ENCODE measurements around the gene TMPRSS9. TPM values are rescaled to one million over a fixed set of nuclear protein-coding genes. Genes with fewer than 3 reads are reported as not detected.
A peak's percentile ranks its signal among the peaks of the same experiment; 100 is the strongest.

Gene TMPRSS9
- polyA plus RNA-seq, 3 donors from 2014 or later = not detected

DNA sequence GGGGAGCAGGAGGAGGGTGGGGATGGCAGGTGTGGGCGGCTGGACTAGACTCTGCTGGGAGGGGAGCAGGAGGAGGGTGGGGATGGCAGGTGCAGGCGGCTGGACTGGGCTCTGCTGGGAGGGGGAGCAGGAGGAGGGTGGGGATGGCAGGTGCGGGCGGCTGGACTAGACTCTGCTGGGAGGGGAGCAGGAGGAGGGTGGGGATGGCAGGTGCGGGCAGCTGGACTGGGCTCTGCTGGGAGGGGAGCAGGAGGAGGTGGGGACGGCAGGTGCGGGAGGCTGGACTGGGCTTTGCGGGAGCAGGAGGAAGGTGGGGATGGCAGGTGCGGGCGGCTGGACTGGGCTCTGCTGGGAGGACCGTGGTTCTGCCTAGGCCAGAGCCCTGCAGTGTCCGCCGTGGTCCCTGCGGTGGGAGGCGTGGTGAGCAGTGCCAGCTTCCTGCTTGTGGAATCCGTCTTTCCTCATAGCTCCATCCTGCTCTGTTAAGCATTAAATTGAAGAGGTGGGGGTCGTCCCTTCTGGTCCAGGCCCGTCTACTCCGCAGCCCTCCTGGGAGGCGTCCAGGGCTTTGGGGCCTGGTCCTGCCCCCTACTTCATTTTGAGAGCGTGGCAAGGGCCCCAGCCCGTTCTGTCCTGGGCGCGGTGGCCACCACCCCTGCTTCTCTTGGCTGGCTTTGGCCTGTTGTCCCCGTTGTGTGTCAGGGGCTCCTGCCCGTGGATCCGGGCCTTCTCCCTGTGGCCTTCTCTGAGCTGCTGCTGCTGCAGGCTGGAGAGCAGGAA is 26.8 kb upstream of the TMPRSS9 start:
- Mint-ChIP-seq H3K4me3 (peak overlapping the region in 1 of 5 donors; percentile 33), H3K4me1 (peaks cover 25 to 35% of the 10 kb centered on the region in 2 donors)
- no peak for DNase-seq

DNA sequence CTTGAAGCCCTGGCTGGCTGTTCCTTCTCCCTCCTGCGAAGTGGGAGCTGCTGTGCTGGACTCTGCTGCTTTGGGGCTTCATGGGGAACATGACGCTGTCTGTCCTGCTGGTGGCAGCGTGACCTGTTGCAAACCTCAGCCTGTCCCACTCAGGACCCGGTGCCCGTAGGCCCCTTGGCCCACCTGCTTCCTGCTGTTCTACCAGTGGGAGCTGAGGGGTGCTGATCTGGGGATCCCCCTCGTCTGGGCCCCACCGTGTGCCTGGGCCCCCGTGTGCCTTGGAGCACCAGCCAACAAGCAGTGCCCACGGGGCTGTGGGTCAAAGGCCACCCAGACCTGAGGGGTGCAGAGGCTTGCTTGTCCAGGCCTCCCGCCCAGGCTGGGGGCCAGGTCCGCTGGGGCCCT is 26.3 kb upstream of the TMPRSS9 start:
- peaks cover 22 to 33% of the 10 kb centered on the region in 2 donors for H3K4me1 Mint-ChIP-seq
- no peak for DNase-seq

More for the DNA sequence above, 26.8 kb upstream of the TMPRSS9 start:
- H3K27me3 Mint-ChIP-seq (ENCODE audit: low read depth in 3 of 3) = peaks cover 2 to 10% (median 9%) of the 10 kb centered on the region in 3 donors
- H3K27ac Mint-ChIP-seq = peak overlapping the region in 3 of 6 donors; percentile 35 to 64 (median 37)
- peaks cover 0 to 5% (median 0%) of the 10 kb centered on the region in 3 donors for H3K36me3 Mint-ChIP-seq
- H3K9me3 Mint-ChIP-seq = no peaks in the 10 kb centered on the region

DNA sequence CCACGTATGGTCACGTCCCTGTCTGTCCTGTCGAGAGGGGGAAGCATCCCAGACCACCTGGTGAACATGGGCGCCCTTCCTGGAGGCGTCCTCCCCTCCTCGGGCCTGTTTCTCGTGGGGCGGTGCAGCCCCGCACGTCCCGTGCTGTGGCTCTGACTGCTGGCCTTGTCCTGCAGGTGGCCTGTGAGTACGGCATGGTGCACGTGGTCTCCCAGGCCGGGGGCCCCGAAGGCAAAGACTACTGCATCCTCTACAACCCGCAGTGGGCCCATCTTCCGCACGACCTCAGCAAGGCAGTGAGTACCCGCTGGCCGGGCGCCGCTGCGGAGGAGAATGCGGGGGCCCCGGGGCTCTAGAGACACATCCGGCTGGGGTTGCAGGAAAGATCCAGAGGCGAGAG is 25.6 kb upstream of the TMPRSS9 start:
- H3K4me1 Mint-ChIP-seq = peaks cover 16 to 28% of the 10 kb centered on the region in 2 donors
- H3K9me3 Mint-ChIP-seq = no peaks in the 10 kb centered on the region
- H3K27ac Mint-ChIP-seq = peak overlapping the region in 1 of 6 donors; percentile 77
- H3K36me3 Mint-ChIP-seq = peaks cover 0 to 5% (median 0%) of the 10 kb centered on the region in 3 donors
- peaks cover under 1 to 4% (median 2%) of the 10 kb centered on the region in 3 donors for H3K27me3 Mint-ChIP-seq (ENCODE audit: low read depth in 3 of 3)
- DNase-seq = no peak
- no peak overlapping the region for H3K4me3 Mint-ChIP-seq

More for the DNA sequence above, 26.3 kb upstream of the TMPRSS9 start:
- Mint-ChIP-seq H3K9me3 (no peaks in the 10 kb centered on the region), H3K36me3 (peaks cover 0 to 5% (median 0%) of the 10 kb centered on the region in 3 donors), H3K4me3 (peak overlapping the region in 1 of 5 donors; percentile 33), H3K27me3 (ENCODE audit: low read depth in 3 of 3) (peaks cover 2 to 7% (median 6%) of the 10 kb centered on the region in 3 donors), H3K27ac (peak overlapping the region in 3 of 6 donors; percentile 35 to 64 (median 37))

DNA sequence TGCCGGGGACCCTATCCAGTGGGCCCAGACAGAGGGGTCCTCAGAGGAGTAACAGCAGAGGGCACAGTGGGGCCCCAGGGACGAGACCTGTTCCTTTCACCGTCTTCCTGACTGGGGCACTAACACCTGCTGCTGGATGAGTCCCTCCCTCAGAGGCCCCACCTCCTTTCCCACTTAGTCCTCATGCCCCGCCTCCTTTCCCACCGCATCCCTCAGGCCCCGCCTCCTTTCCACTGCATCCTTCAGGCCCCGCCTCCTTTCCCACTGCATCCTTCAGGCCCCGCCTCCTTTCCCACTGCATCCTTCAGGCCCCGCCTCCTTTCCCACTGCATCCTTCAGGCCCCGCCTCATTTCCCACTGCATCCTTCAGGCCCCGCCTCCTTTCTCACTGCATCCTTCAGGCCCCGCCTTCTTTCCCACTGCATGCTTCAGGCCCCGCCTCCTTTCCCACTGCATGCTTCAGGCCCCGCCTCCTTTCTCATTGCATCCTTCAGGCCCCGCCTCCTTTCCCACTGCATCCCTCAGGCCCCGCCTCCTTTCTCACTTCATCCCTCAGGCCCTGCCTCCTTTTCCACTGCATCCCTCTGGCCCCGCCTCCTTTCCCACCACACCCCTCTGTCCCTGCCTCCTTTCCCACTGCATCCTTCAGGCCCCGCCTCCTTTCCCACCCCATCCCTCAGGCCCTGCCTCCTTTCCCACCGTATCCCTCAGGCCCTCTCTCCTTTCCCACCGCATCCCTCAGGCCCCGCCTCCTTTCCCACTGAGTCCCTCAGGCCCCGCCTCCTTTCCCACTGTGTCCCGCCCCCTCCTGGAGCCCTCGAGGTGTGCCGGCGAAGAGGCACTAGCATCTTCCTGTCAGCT is 24.8 kb upstream of the TMPRSS9 start:
- Mint-ChIP-seq H3K27ac (peak overlapping the region in 4 of 6 donors; percentile 8 to 75 (median 48)), H3K27me3 (ENCODE audit: low read depth in 3 of 3) (peaks cover 0 to 2% (median 0%) of the 10 kb centered on the region in 3 donors), H3K4me3 (no peak overlapping the region), H3K4me1 (peaks cover 11 to 24% of the 10 kb centered on the region in 2 donors), H3K9me3 (no peaks in the 10 kb centered on the region), H3K36me3 (peaks cover 0 to 5% (median 0%) of the 10 kb centered on the region in 3 donors)
- DNase-seq = peak in 2 of 3 donors; percentile 19 to 24

DNA sequence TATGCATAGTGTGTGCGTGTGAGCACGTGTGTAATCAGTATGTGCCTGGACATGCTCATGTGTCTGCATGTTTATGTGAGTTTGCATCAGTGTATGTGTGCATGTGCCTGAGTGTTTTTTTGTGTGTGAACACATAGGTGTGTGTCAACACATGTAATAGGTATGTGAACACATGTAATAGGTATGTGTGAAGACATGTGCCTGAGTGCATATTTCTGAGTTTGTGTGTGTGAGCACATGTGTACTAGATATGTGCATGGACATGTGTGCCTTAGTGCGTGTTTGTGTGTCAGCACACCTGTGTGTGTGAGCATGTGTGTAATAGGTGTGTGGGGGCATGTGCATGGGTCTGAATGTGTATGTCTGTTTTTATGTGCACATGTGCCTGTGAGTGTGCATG is 24.2 kb upstream of the TMPRSS9 start:
- no peak for DNase-seq
- Mint-ChIP-seq H3K9me3 (no peaks in the 10 kb centered on the region), H3K27ac (peak overlapping the region in 5 of 6 donors; percentile 8 to 75 (median 32)), H3K36me3 (peaks cover 0 to 5% (median 0%) of the 10 kb centered on the region in 3 donors), H3K4me3 (no peak overlapping the region), H3K27me3 (ENCODE audit: low read depth in 3 of 3) (peaks cover 0 to 2% (median 0%) of the 10 kb centered on the region in 3 donors), H3K4me1 (peaks cover 11 to 20% of the 10 kb centered on the region in 2 donors)

DNA sequence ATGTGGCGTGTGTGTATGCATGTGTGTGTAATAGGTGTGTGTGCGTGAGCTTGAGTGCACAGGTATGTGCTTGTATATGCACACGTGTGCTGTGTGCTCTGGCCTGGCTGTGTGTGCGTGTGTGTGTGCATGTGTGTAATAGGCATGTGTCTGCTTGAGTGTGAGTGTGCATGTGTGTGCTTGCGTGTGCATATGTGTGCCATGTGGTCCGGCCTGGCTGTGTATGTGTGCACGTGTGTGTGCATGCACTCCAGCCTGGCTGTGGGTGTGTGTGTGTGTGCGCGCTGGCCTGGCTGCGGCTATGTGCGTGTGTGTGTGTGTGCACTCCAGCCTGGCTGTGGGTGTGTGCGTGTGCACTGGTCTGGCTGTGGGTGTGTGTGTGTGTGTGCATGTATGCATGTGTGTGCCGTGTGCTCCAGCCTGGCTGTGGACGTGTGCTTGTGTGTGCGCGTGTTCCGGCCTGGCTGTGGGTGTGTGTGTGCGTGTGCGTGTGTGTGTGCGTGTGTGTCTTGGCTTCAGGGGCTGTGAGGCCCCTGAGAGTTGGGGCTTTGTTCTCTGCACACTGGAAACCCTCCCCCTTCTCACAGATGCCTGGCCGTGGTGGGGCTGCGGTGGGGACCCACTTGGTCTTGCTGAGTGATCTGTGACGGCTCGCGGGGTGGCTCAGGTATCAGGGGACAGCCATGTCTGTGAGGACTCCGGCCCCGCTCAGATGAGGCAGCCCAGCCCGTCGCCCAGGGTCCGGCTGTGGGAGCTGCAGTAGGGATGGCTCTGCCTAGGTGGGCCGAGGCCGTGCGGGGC is 23.3 kb upstream of the TMPRSS9 start:
- Mint-ChIP-seq H3K27me3 (ENCODE audit: low read depth in 3 of 3) (peaks cover 0 to 2% (median 0%) of the 10 kb centered on the region in 3 donors), H3K4me3 (no peak overlapping the region), H3K27ac (peak overlapping the region in 2 of 6 donors; percentile 36 to 64), H3K4me1 (peaks cover 11 to 17% of the 10 kb centered on the region in 2 donors), H3K36me3 (peaks cover 0 to 5% (median 0%) of the 10 kb centered on the region in 3 donors), H3K9me3 (no peaks in the 10 kb centered on the region)
- no peak for DNase-seq

DNA sequence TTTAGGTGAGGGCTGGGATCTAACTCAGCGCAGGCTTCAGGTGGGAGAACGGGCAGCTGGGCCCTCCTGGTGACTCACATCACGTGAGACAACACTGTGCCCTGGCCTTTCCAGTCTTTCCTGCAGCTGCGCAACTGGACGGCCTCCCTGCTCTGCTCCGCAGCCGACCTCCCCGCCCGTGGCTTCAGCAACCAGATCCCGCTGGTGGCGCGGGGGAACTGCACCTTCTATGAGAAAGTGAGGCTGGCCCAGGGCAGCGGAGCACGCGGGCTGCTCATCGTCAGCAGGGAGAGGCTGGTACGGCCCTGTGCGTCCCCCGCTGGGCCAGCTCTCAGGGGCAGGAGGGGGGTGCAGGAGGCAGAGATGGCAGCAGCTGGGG is 22.7 kb upstream of the TMPRSS9 start:
- no peak for DNase-seq
- no peak overlapping the region for H3K4me3 Mint-ChIP-seq
- no peak overlapping the region for H3K27ac Mint-ChIP-seq
- no peaks in the 10 kb centered on the region for H3K9me3 Mint-ChIP-seq
- peaks cover 0 to 2% (median 0%) of the 10 kb centered on the region in 3 donors for H3K27me3 Mint-ChIP-seq (ENCODE audit: low read depth in 3 of 3)
- H3K4me1 Mint-ChIP-seq = peaks cover 11 to 12% of the 10 kb centered on the region in 2 donors
- peaks cover 0 to 5% (median 0%) of the 10 kb centered on the region in 3 donors for H3K36me3 Mint-ChIP-seq

DNA sequence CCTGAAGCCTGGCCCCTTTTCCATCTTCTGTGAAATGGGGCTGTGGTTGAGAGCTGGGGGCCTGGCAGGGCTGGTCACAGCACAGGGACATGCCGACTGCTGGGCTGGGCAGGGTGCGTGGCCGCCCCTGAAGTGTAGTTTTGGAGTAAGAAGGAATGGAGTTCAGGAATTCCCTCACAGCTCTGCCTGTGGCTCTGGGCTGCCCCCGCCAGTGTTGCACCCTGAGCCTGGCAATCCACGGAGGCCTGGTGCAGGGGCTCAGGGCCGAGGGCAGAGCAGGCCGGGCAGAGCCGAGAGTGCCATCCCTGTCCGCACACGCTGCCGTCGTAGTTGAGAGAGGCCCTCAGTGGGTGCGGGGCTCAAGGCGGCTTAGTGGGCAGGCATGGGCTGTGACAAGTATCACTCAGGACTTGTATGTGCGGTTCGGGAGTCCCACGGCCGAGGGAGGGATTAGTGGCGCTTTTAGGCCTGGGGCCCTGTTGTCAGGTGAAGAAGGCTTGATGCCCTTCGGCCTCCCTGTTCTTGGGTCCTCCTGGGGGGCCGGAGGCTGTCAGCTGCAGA is 21.9 kb upstream of the TMPRSS9 start:
- peaks cover 11% of the 10 kb centered on the region in 2 donors for H3K4me1 Mint-ChIP-seq
- no peak overlapping the region for H3K4me3 Mint-ChIP-seq
- H3K27ac Mint-ChIP-seq = no peak overlapping the region
- H3K27me3 Mint-ChIP-seq (ENCODE audit: low read depth in 3 of 3) = peaks cover 0 to 2% (median 0%) of the 10 kb centered on the region in 3 donors
- H3K9me3 Mint-ChIP-seq = no peaks in the 10 kb centered on the region
- DNase-seq = no peak
- H3K36me3 Mint-ChIP-seq = peaks cover 0 to 5% (median 0%) of the 10 kb centered on the region in 3 donors

DNA sequence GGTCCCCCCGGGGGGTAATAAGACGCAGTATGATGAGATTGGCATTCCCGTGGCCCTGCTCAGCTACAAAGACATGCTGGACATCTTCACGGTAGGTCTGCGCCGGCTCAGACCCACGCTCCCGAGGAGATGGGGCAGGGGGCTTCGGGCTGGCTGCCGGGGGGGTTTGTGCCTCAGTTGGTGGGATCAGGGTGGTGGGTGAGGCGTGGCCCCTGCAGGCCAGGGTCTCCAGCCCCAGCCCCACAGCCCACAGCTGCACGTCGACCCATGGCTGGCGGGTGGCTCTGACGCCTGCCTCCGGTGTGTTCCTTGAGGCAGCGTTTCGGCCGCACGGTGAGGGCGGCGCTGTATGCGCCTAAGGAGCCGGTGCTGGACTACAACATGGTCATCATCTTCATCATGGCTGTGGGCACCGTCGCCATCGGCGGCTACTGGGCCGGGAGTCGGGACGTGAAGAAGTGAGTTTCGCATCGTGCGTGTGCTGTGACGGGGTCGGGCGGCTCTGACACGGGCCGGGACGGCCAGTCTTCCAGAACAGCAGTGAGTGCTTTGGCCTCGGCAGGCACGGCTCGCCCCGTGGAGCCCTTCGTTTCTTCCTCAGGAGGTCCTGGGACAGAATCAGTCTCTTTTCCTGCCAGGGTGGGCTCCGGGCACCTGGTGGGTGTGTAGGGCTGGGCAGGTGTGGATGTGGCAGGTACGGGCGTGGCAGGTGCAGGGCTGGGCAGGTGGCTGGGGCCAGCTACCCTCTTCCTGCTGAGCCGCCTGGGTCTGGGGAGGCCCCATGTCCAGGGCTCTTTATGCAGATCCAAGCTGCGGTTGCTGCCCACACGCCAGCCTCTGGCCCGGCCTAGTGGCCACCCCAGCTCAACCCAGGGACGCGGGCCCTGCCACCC is 21.1 kb upstream of the TMPRSS9 start:
- DNase-seq = no peak

DNA sequence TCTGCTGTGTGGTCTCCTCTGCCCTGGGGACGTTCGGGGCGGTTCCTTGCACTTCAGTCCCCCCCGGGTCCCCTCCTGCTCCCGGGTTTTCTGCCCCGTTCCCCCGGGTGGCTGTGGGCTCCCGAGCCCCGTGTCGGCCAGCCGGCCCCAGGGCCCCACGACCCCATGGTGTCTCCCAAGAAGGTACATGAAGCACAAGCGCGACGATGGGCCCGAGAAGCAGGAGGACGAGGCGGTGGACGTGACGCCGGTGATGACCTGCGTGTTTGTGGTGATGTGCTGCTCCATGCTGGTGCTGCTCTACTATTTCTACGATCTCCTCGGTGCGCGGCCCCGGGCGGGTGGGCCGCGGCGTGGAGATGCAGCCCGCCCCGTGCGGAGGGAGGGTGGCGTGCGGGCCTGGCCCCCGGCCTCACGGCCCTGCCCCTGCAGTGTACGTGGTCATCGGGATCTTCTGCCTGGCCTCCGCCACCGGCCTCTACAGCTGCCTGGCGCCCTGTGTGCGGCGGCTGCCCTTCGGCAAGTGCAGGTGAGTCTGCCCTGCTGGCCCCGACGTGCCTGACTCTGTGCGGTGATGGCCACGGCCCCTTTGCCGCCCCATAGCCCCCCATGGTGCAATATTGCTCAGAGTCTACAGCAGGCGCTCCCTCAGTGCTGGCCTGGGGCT is 20.3 kb upstream of the TMPRSS9 start:
- H3K27me3 Mint-ChIP-seq (ENCODE audit: low read depth in 3 of 3) = peaks cover 0 to 2% (median 0%) of the 10 kb centered on the region in 3 donors
- H3K36me3 Mint-ChIP-seq = peaks cover 0 to 5% (median 0%) of the 10 kb centered on the region in 3 donors
- H3K9me3 Mint-ChIP-seq = no peaks in the 10 kb centered on the region
- no peak overlapping the region for H3K4me3 Mint-ChIP-seq
- no peak overlapping the region for H3K27ac Mint-ChIP-seq
- H3K4me1 Mint-ChIP-seq = peaks cover 11% of the 10 kb centered on the region in 2 donors
- DNase-seq = no peak

More for the DNA sequence above, 21.1 kb upstream of the TMPRSS9 start:
- Mint-ChIP-seq H3K36me3 (peaks cover 0 to 5% (median 0%) of the 10 kb centered on the region in 3 donors), H3K27me3 (ENCODE audit: low read depth in 3 of 3) (peaks cover 0 to 2% (median 0%) of the 10 kb centered on the region in 3 donors), H3K4me3 (no peak overlapping the region), H3K4me1 (peaks cover 11% of the 10 kb centered on the region in 2 donors), H3K9me3 (no peaks in the 10 kb centered on the region), H3K27ac (no peak overlapping the region)

DNA sequence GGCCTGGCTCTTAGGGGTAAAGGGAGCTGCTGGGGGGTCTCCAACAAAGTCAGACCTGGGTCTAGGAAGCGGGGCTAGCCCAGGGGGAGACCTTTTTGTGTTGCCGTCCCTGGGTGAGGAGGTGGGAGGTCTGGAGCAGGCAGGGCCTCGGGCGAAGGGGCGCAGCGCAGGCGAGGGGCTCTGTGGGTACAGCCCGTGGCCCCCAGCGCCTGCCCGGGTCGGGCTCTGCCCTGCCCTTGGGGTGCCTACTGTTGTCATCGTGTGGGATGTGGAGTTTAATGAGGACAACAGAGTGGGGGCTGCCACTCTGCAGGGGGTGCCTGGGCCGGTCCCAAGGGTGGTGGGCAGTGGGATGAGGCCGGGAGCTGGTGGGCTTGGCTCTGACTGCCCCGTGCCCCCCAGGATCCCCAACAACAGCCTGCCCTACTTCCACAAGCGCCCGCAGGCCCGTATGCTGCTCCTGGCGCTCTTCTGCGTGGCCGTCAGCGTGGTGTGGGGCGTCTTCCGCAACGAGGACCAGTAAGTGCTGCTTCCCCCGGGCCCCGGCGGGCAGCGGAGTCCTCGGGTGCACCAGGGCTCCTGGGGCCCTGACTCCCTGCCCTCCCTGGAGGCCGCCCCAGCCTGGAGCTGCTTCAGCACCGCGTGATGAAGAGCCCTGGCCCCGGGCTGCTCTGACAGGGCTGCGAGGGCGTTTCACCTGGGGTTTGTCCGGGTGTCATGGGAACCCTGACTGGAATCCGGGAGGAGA is 19.4 kb upstream of the TMPRSS9 start:
- no peak for DNase-seq
- H3K27ac Mint-ChIP-seq = no peak overlapping the region
- H3K27me3 Mint-ChIP-seq (ENCODE audit: low read depth in 3 of 3) = peaks cover 0 to 2% (median 0%) of the 10 kb centered on the region in 3 donors
- no peak overlapping the region for H3K4me3 Mint-ChIP-seq
- peaks cover 0 to 5% (median under 1%) of the 10 kb centered on the region in 3 donors for H3K36me3 Mint-ChIP-seq
- peaks cover 9 to 11% of the 10 kb centered on the region in 2 donors for H3K4me1 Mint-ChIP-seq
- H3K9me3 Mint-ChIP-seq = no peaks in the 10 kb centered on the region
